ENCODE measurements around the gene CUTA. TPM values are rescaled to one million over a fixed set of nuclear protein-coding genes. Genes with fewer than 3 reads are reported as not detected.

Gene CUTA
- total RNA-seq, 4 donors from 2014 or later = 109 to 136 (median 123) TPM

GRCh38 chr6:33458676-33459075 lies 40.8 kb upstream of the CUTA start:
- Histone ChIP-seq H3K4me1 (peaks cover 7 to 20% (median 14%) of the 10 kb centered on the region in 4 donors), H3K9me3 (no peaks in the 10 kb centered on the region), H3K27ac (replicated peaks in 1 of 4) (no peak overlapping the region), H3K27me3 (no peaks in the 10 kb centered on the region), H3K36me3 (peaks cover 0 to 20% (median 16%) of the 10 kb centered on the region in 4 donors), H3K4me3 (no peak overlapping the region)
- DNase-seq (ENCODE audit: extremely low spot score) = no peak
- TF ChIP-seq EP300 (IDR thresholded peaks at IDR 0.05) (no peak), POLR2AphosphoS5 (IDR thresholded peaks at IDR 0.05) (no peak), CTCF (IDR thresholded peaks at IDR 0.05) (no peak), POLR2A (IDR thresholded peaks at IDR 0.05; ENCODE audit: low read depth) (no peak)
- 72% methylated on average over 3 of the region's 3 CpGs for WGBS
- intact Hi-C loops (cut with DNase I) = loop anchor here (10.0 kb wide), 2 partner anchors 64 to 116 kb away; partner anchors contain the start of gene KIFC1

GRCh38 chr6:33456156-33456555 lies 38.2 kb upstream of the CUTA start:
- no peaks in the 10 kb centered on the region for H3K27me3 ChIP-seq
- peaks cover 0 to 26% (median 19%) of the 10 kb centered on the region in 4 donors for H3K36me3 ChIP-seq
- H3K9me3 ChIP-seq = no peaks in the 10 kb centered on the region
- H3K4me3 ChIP-seq = no peak overlapping the region
- no peak for DNase-seq (ENCODE audit: extremely low spot score)
- H3K4me1 ChIP-seq = peaks cover 17 to 35% (median 26%) of the 10 kb centered on the region in 4 donors
- no peak overlapping the region for H3K27ac ChIP-seq (replicated peaks in 1 of 4)
- 97% methylated on average over 12 of the region's 12 CpGs for WGBS
- intact Hi-C loops (cut with DNase I) = loop anchor here (10.0 kb wide), 2 partner anchors 61 to 119 kb away; partner anchors contain the start of gene KIFC1
- TF ChIP-seq POLR2AphosphoS5 (IDR thresholded peaks at IDR 0.05) (no peak), EP300 (IDR thresholded peaks at IDR 0.05) (no peak), POLR2A (IDR thresholded peaks at IDR 0.05; ENCODE audit: low read depth) (no peak), CTCF (IDR thresholded peaks at IDR 0.05) (no peak)

- Histone ChIP-seq H3K4me1 (peaks cover 17 to 35% (median 26%) of the 10 kb centered on the region in 4 donors), H3K36me3 (peaks cover 0 to 26% (median 19%) of the 10 kb centered on the region in 4 donors), H3K9me3 (no peaks in the 10 kb centered on the region), H3K27me3 (no peaks in the 10 kb centered on the region), H3K27ac (replicated peaks in 1 of 4) (peak overlapping the region in 3 of 4 donors; percentile 80 to 88 (median 85)), H3K4me3 (peak overlapping the region; percentile 79 to 97 (median 86))
- no peak for DNase-seq (ENCODE audit: extremely low spot score)
- intact Hi-C loops (cut with DNase I) = loop anchor here (10.0 kb wide), 2 partner anchors 60 to 120 kb away; partner anchors contain the start of gene KIFC1
- TF ChIP-seq EP300 (IDR thresholded peaks at IDR 0.05) (no peak), POLR2AphosphoS5 (IDR thresholded peaks at IDR 0.05) (no peak), POLR2A (IDR thresholded peaks at IDR 0.05; ENCODE audit: low read depth) (no peak), CTCF (IDR thresholded peaks at IDR 0.05) (no peak)
- WGBS = 58% methylated on average over 9 of the region's 16 CpGs
Observed at GRCh38 chr6:33455051-33455450, 37.1 kb upstream of the CUTA start.

- no peaks in the 10 kb centered on the region for H3K27me3 ChIP-seq
- H3K9me3 ChIP-seq = no peaks in the 10 kb centered on the region
- H3K27ac ChIP-seq (replicated peaks in 1 of 4) = peak within 1 kb of the TSS; percentile 80 to 88 (median 84)
- peak; percentile 99 for DNase-seq (ENCODE audit: extremely low spot score)
- TF ChIP-seq POLR2A (IDR thresholded peaks at IDR 0.05; ENCODE audit: low read depth) = peak; percentile 60
- peak; percentile 95 to 98 for TF ChIP-seq POLR2AphosphoS5 (IDR thresholded peaks at IDR 0.05)
- TF ChIP-seq CTCF (IDR thresholded peaks at IDR 0.05) = peak in 1 of 3 experiments; percentile 14
- TF ChIP-seq EP300 (IDR thresholded peaks at IDR 0.05) = no peak
- peak within 1 kb of the TSS; percentile 79 to 97 (median 86) for H3K4me3 ChIP-seq
- H3K4me1 ChIP-seq = peaks cover 17 to 35% (median 26%) of the 10 kb centered on the region in 4 donors
- intact Hi-C loops (cut with DNase I) = loop anchor here (10.0 kb wide), 2 partner anchors 59 to 121 kb away; partner anchors contain the start of gene KIFC1
- WGBS = 2% methylated on average over 34 of the region's 65 CpGs
- peaks cover 0 to 28% (median 20%) of the 10 kb centered on the region in 4 donors for H3K36me3 ChIP-seq
Observed at GRCh38 chr6:33454009-33454946, 36.4 kb upstream of the CUTA start, which contains the start of gene ZBTB9. TSS of gene ZBTB9 (plus strand) at chr6:33454576. CDS start at chr6:33455101, 525 bp downstream.

Data from esophagus muscularis mucosa (tissue), 4 donors.